Left lung (tissue), 10 donors: Measurements from ENCODE around the gene UBR2. TPM values are rescaled to one million over a fixed set of nuclear protein-coding genes. Genes with fewer than 3 reads are reported as not detected.

ENCODE experiments used
- ATAC-seq: fragments of 200-7000 bp; cut with Tn5 transposase; one replicate; pipeline ENCODE4 v1.9.1; 2020; ENCODE audit warnings: moderate library complexity
- DNase-seq, 4 donors: peaks; one replicate each; pipeline ENCODE4 v3.0.0-alpha.2; 2013 to 2020
- H3K27ac ChIP-seq, 2 donors: fragments of 200-600 bp; sonication (generic) in 1 of 2; one replicate each; pipeline versions ENCODE4 v1.5.0 to v1.8.0; 2020 to 2021
- H3K27me3 ChIP-seq, 2 donors: fragments of 200-600 bp; sonication (generic) in 1 of 2; one replicate each; pipeline versions ENCODE4 v1.5.0 to v1.8.0; 2020 to 2021
- H3K36me3 ChIP-seq, 2 donors: fragments of 200-600 bp; sonication (generic) in 1 of 2; one replicate each; pipeline versions ENCODE4 v1.5.0 to v1.8.0; 2020 to 2021
- H3K4me1 ChIP-seq, 2 donors: fragments of 200-600 bp; one replicate each; pipeline ENCODE4 v1.8.0; 2021
- H3K4me3 ChIP-seq, 2 donors: fragments of 200-600 bp; sonication (generic) in 1 of 2; one replicate each; pipeline versions ENCODE4 v1.5.0 to v1.8.0; 2020 to 2021; ENCODE audit warnings: mild to moderate bottlenecking in 1 of 2
- H3K9me3 ChIP-seq, 2 donors: fragments of 200-600 bp; sonication (generic) in 1 of 2; one replicate each; pipeline versions ENCODE4 v1.5.0 to v1.8.0; 2020 to 2021
- CTCF ChIP-seq, 2 donors: fragments of 200-600 bp; sonication (generic) in 1 of 2; IDR thresholded peaks; one replicate each; pipeline versions ENCODE4 v1.5.0 to v1.8.0; 2021; ENCODE audit warnings: antibody characterized with exemption in 2 of 2
- intact Hi-C, 2 donors: fragments of 100-400 bp; cut with DNase I; formaldehyde crosslinking; loops; one replicate each; pipeline versions ENCODE4 v1.11.2 to v1.14.2; 2022
- polyA plus RNA-seq, 6 donors: library from polyadenylated mRNA; unstranded; fragments of 120-200 nt; gene quantifications; one replicate each; pipeline ENCODE4 v1.2.1, GENCODE V29; 2013; ENCODE audit not compliant: insufficient read length in 6 of 6
- total RNA-seq, 2 donors: library from RNA; stranded (reverse); fragmentation: NEBNext Ultra II Directional; extraction: Animal tissue kit (Norgen Biotek cat#: 25700); gene quantifications; one replicate each; pipeline ENCODE4 v1.2.1, GENCODE V29; 2021
- donor health status: DM: no; HTN: yes; CAD: no.
- donor health status: DM: no; HTN: no; CAD: no.

UBR2 gene
- total and polyA plus RNA-seq, 8 donors = 27.9 to 34.6 (median 29.3) TPM

GRCh38 chr6:42742116-42742894 is 178.5 kb downstream of the UBR2 start:
- no peak for ATAC-seq
- no peaks in the 10 kb centered on the region for H3K36me3 ChIP-seq

More at GRCh38 chr6:42742116-42742894, 178.5 kb downstream of the UBR2 start:
- peaks cover 3 to 25% of the 10 kb centered on the region in 2 donors for H3K4me1 ChIP-seq
- no peak overlapping the region for H3K4me3 ChIP-seq
- no peaks in the 10 kb centered on the region for H3K9me3 ChIP-seq
- intact Hi-C loops = no loop called here
- TF ChIP-seq CTCF (IDR thresholded peaks at IDR 0.05) = no peak
- H3K27me3 ChIP-seq = no peaks in the 10 kb centered on the region
- DNase-seq = no peak
- H3K27ac ChIP-seq = no peak overlapping the region

Other genes starting within 250 kb of the UBR2 start
- gene TRERF1, start 112.1 kb upstream of the UBR2 start, total RNA-seq = 1 to 10 TPM; 3.7 to 6.7 TPM
- gene TRERF1, start 112.1 kb upstream of the UBR2 start, polyA plus RNA-seq = 10 to 100 TPM; 19.9 to 24.9 (median 21.2) TPM
- gene PRPH2, start 158.6 kb downstream of the UBR2 start, total RNA-seq = 1 to 10 TPM; 1.7 to 1.9 TPM
- 1 to 10 TPM; 2.7 to 5.6 (median 4.8) TPM for gene PRPH2, start 158.6 kb downstream of the UBR2 start, polyA plus RNA-seq
- 10 to 100 TPM; 16.8 to 20.4 TPM for gene TBCC, start 182.1 kb downstream of the UBR2 start, total RNA-seq
- 10 to 100 TPM; 15.6 to 19.2 (median 18.3) TPM for gene TBCC, start 182.1 kb downstream of the UBR2 start, polyA plus RNA-seq
- gene BICRAL, start 218.0 kb downstream of the UBR2 start, total RNA-seq = 10 to 100 TPM; 12.6 to 15.9 TPM
- gene BICRAL, start 218.0 kb downstream of the UBR2 start, polyA plus RNA-seq = 10 to 100 TPM; 17.6 to 20.0 (median 19.2) TPM